Measurements from ENCODE around the gene ITGB4.

Gene ITGB4

DNA sequence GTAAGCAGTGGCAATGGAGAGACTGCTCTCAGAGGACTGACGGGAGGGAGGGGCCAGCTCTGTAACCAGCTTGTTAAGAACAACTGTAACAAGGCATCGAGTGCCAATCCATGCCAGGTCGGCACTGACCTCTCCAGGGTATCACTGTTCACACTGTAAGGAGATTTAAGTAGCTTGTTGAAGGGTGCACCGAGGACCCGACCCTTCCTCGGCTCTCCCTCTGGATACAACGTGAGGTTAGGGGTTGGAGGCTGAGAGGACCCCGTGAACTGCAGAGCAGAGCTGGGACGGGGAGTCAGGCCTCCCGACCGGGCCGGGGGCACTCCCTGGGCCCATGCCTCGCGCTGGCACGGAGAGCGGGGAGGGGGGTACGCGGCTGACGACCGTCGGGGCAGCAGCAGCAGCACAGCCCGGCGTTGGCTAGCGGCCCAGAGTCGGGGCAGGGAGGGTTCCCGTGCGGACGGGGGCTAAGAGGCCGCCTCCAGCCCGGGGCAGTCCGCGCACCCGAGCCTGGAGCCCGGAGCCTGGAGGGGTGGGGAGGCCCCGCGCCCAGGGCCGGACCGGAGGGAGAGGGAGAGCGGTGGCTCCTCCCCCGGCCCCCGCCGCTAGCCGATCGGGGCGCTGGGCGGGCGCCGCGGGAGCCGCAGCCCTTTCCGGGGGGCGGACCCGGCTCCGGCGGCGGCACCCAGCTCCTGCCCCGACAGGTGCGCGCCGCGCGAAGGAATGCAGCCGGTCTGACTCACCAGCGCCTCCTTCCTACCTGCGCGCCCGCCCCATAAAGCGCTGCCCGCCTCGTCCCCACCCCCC is at the start of gene ITGB4:
ITGB4 (plus strand) TSS at position 804 of the 807 bp plus-strand sequence. CDS start 3,245 bp downstream, outside the sequence.
- peak; percentile 53 for DNase-seq

DNA sequence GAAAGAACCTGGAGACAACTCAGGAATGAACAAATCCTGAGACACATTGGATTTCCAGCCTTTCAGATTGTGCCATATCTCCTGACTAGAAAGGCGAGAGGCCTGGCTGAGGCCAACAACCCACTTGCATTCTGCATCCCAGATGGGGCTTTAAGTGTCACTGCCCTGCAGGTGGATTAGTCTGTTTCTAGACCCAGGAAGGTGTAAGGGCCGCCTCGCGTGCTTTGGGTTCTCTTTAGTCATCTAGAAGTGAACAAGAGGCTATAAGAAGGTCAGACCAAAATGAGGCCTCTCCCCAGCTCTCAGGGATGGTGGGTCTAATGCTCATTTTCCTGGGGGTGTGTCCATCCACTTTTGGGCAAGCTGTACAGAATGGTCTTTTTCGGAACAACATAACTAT is 49.2 kb upstream of the ITGB4 start:
- DNase-seq = no peak

GRCh38 chr17:75673487-75673886 is 47.8 kb upstream of the ITGB4 start:
- DNase-seq = no peak

- no peak for DNase-seq
Measured at GRCh38 chr17:75676461-75676860, 44.8 kb upstream of the ITGB4 start.

DNA sequence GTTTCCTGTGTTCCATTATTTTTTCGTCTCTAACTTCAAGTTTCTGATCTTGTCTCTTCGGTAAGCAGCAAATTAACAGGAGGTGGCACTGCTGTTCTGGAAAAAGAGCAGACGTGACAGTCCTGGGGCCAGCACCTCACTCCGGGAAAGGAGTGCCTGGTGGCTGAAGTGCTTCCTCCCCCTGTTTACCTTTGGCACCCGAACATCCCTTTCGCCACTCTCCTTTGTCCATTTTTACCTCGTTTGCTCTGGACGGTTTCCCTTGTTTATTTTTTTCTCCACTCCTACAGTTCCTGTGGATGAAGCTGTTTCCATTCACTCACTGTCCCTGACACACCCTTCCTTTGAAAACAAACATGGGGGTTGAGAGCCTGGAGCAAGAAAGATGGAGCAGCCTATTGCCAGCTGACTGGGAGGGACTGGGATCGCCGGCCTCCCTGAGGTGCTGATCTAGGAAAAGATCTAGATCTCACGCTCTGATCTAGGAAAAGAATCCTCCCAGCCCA is 41.5 kb upstream of the ITGB4 start:
- no peak for DNase-seq

GRCh38 chr17:75680431-75680830 is 40.8 kb upstream of the ITGB4 start:
- DNase-seq = no peak

GRCh38 chr17:75681289-75681688 is 40.0 kb upstream of the ITGB4 start:
- DNase-seq = no peak

- DNase-seq = no peak
Measured at GRCh38 chr17:75683583-75683982, 37.7 kb upstream of the ITGB4 start.

GRCh38 chr17:75684249-75684648 is 37.0 kb upstream of the ITGB4 start:
- DNase-seq = no peak

- DNase-seq = no peak
Measured at GRCh38 chr17:75684924-75685323, 36.3 kb upstream of the ITGB4 start.

DNA sequence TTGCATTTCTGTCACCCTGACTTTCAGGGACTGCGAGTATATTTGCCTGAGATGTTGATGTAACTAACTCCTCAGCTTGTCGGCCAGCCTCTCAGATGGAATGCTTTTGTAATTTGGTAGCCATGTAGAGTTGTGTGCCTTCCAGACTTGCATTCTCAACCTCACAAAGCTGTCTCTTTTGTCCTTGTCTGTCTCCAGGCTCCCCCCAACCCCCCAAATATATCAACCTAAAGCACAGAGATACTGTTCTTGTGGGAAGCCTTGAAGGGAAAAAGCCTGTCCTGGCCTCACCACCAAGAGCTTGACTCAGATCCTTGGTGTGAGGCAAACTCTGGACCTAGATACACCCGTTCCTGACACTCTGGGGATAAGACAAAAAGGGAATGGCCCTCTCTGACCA is 35.8 kb upstream of the ITGB4 start:
- no peak for DNase-seq

DNA sequence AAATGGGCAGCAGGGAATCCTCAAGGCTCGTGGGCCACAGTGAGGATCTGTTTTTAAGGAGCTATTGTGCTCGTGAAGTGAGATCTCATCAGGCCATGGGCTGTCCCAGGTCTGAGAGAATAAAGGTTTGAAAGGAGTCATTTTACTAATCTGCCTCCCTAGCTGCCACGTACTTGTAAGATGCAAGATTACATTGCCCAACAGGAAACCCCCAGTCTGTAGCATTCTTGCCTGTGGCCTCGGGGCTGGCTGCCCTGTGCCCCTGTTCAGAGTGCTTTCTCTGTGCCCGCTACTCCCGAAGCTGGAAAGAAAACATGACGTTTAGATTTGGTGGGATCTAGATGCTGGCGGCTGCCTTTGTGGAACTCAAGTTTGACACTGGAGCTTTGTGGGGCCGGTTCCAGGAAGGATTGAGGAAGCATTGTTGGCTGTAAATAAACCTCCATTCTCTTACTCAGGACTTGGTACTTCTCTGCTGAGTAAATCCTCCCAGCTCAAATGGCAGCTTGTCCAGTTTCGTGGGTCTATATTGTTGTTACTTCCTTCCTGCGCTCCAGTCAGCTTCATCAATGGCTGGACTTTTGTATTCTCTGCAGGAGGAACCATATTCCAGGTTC is 32.9 kb upstream of the ITGB4 start:
- DNase-seq = no peak

DNA sequence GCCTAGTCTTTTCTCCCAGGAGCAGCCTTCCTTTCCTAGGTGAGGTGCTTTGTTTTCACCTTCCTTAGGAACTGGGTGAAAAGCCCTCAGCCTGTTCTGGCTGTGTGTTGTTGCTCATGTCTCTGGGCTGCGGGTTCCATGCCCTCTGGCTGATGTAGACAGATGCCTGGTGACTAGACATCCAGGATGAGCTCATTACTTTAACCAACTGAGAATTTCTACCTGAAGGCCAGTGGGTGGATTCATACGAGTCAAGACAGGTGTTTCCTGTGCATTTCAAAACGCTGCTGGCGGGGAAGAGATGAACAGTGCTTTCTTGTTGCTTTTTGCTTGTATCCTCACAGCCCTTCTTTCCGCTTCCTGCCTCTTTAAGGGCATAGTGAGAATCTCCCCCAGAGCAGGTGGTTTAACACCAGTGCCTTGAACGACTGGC is 31.8 kb upstream of the ITGB4 start:
- peak; percentile 23 for DNase-seq

DNA sequence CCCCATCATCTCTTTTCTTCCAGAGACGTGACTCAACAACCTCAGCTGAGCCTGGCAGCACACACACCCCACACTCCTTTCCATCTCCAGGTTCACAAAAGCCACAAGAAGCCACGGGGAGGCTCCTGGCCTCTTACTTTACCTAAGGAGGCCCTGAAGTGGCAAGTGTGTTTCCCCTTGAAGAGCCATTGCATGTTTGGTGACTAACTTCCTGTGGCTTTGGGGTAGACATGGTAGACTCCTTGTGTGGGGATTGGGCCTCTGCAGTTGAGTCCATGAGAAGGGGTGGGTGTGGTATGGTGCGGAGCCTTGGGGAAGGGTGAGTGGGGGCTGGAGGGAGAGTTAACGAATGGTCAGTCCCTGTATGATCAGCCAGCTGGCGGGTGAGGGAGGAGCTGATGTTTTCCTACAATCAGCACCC is 29.9 kb upstream of the ITGB4 start:
- no peak for DNase-seq

- no peak for DNase-seq
Measured at GRCh38 chr17:75691801-75692626, 29.2 kb upstream of the ITGB4 start.

GRCh38 chr17:75692976-75693375 is 28.3 kb upstream of the ITGB4 start:
- DNase-seq = no peak

DNA sequence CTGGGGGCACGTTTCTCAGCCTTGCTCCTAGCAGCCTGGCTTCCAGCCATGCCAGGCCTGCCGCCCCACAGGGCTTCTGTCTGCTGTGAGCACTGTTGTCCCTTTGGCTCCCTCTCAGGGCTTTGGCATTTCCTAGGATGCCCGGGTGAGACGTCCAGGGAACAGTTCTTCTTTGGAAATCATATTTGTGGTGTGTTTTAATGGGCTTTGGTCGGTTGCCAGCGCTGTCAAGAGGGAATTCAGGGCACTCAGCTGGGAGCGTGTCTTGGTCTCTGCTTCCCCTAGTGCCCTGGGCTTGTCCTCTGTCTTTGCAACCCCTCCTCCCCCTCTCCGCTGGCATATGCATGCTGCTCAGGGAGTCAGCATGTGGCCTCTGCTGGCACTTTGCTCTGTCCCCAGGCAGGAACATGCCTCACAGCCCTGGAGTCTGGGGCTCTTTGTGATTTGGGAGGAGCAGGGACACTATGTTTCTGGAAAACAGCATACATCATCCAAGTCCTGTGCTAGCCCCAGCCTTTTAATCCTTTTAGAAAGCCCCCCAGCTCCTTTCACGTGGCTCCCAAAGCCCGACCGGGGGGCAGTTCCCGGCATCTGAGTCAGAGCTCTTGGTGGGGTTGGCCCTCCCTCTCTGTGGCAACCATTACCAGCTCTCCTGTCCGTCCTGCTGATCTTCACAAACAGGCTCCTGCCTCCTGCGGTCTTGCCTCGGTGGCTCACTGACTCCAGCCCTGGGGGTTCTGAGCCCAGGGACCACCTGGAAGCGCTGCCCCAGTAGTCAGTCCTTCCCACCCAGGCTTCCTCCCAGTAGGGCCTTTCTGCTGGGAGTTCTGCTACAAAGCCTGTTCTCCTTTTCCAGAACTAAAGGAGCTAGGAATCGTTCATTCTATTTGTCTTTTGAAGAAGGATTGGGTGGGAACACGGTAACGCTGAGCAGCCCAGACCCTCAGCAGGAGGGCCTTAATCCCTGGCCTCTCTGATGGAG is 27.5 kb upstream of the ITGB4 start:
- DNase-seq = no peak

- no peak for DNase-seq
Measured at GRCh38 chr17:75694536-75694935, 26.7 kb upstream of the ITGB4 start.

DNA sequence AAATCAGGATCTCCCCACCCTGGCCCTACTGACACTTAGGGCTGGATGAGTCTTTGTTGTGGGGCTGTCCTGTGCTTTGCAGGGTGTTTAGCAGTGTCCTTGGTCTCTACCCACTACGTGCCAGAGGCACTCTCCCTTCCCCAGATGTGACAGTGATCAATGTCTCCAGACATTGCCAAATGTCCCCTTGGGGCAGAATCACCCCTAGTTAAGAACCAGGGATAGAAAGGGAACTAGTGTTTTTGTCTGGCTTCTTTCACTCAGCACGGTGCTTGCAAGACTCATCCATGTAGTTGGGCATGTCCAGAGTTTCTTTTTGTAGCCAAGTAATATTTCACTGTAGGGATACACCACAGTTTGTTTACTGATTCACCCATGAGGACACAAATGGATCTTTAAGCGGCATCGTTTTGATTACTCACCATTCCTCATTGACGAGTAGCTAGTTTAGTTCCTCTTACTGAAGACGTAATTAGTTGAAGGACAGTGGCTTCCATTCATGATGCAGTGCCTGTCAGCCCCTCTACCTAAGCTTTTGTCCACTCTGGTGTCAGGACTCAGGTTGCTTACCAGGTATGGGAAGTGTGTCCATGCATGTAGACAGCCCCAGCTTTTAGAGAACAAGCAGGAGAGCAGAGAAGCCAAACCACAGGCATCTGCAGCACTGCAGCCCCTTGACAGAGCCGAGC is 26.0 kb upstream of the ITGB4 start:
- DNase-seq = no peak

GRCh38 chr17:75695830-75696271 is 25.4 kb upstream of the ITGB4 start:
- no peak for DNase-seq

DNA sequence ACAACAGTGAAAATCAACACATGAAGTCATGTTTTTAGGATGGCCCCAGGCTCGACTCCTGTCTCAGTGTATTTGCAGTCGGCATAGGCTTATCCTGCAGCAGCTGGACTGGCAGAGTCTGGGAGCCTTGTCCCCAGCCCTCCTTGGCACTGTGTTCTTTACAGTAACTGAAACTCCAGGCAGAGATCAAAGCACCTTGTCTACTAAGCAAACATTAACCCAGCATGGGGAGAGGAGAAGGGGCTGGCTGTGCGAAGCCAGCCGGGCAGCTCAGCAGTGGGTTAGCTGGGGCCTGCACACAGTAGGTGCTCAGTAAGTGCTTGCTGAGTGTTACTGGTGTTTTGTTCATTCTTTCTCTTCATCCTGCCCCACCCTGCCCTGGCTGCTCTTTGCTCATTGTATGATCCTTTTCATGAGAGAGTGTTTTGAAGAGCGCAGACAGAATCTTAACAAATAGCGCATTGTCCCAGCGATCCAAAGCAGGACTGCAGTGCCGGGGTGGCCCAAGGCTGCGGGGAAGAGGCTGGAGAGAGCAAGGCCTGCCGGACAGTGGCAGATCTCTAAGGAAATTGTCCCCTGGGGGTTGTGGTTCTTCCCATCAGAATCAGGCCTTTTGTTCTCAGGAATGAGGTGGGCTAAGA is 23.5 kb upstream of the ITGB4 start:
- no peak for DNase-seq

Measured in activated CD4-positive, alpha-beta T cell treated with anti-CD3 and anti-CD28 coated beads for 1 hour (primary cell).